NAMALWA (cell line): ENCODE data around the gene LDB3.

Experiments used
- DNase-seq: peaks from one replicate; pipeline ENCODE4 v3.0.0-alpha.2; 2015; ENCODE audit warnings: low spot score

The LDB3 gene

DNA sequence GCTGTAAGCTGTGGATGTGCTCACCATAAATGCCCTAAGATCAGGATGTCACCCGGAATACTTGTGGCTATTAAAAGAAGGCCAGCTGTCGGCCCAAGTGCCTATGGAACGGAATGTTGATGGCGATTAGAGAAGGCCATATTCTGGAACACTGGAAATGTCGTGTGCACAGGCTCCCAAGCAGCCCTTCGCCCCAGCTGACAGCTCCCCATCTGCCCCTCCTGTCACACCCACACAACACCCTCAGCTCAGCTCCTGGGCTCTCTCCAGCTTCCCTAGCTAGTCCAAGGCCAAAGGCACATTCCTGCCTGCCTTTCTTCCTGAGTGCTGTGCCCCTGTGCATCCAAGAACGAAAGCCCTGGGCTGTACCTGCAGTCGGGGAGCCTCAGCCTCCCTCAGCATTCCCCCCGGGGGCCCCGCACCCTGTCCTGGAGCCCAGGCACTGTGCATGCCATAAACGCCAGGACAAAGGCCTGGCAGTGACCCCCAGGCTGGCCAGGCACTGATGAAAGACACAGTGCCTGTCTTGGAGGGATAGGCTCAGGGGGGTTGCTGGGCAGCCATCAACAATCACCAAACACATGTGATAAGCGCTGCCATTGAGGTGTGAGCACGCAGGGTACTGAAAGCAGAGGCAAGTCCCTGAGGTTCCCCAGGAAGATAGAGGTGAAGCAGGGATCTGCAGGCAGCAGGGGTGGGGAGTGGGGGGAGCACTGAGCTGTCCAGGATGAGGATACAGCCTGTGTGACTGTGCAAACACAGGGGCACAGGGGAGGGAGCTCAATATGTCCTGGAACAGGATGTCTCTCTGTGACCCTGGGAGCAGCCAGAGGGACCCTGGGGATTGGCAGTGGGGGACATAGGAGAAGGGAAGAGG lies 3.7 kb upstream of the LDB3 start:
- DNase-seq, result no peak

DNA sequence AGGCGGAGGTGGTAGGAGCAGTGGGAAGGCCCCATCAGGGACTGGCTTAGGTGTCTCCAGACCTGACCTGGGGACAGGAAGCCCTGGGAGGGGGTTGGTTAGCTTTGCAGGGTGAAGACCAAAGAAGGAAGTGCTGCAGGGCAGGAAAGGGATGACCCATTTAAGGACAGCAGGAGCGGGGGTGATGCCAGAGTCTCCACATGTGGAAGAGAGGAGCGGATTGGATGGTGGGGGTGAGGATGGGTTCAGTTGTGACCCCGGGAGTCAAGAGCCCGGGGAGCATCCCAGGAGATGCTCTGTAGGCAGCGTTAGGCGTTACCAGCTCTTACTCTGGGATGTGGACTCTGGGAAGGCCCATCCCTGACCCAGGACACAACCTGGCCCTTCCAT lies 3.1 kb upstream of the LDB3 start:
- DNase-seq, result no peak

DNA sequence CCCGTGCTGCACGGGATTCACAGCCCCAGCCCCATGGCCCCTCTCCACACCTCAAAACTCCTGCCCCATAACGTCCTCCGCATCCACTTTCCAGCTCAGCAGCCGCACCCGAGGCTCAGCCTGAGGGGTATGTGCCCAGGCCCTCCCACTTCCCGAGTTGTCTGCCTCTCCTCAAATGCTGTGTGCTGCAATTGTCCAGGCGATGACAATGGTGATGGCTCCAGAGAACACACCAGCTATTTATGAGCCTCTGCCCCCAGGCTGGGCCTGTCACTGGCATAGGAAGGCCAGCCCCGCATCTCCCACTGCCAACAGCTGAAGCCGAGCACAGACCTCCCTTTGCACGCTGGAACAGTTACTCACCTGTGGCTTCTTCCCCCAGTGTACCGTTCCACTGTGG lies 2.4 kb upstream of the LDB3 start:
- DNase-seq, result no peak

DNA sequence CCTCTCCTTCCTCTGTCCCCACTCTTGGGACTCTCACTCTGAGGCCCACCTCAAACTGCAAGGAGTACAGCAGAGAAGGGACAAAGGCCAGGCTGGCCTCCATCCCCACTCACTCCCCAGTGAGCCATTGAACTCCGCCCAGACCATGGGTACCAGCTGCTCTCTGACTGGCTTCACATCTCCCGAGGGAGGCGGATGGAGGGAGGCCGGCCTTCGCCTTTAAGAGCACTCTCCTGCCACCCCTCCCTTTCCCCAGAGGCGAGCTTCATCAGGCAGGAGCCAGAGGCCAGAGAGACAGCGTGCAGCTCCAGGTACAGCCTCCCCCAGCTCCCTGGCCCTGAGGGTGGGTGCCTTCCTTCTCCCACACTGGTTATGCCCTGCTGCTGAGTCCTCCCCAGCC lies 1.8 kb upstream of the LDB3 start:
- no peak for DNase-seq

DNA sequence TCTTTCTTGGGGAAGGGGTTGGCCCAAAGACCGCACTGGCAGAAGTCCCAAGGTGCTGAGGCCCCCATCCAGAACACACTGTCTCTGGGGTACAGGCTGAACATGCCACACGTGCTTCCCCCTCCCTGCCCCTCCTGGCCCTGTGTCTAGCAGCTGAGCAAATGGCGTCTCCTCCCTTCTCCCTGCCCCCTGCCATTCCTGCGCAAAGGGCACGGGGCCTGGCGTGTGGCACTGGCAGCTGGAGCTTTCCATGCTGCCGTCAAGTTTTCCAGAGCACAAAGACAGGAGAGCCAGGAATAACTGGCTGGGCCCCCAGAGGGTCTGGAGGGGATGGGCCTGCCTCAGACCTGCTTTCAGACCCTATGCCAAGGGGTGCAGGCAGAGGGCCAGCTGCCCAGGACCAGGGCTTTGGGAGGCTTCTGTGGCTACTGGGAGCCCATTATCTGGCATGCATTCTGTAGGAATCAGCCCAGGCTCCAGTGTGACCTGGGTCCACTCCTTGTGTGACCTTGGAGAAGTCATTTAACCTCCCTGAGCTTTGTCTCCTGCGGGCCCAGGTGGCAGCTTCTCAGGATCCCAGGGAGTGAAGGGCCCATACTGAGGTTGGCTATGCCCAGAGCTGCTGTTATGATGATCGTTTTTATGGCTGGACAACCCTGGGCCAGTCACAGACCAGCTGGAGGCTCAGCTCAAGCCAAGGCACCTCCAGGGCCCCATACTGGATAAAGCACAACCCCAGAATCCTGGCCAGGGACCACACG lies 710 bp upstream of the LDB3 start:
- DNase-seq, result no peak

DNA sequence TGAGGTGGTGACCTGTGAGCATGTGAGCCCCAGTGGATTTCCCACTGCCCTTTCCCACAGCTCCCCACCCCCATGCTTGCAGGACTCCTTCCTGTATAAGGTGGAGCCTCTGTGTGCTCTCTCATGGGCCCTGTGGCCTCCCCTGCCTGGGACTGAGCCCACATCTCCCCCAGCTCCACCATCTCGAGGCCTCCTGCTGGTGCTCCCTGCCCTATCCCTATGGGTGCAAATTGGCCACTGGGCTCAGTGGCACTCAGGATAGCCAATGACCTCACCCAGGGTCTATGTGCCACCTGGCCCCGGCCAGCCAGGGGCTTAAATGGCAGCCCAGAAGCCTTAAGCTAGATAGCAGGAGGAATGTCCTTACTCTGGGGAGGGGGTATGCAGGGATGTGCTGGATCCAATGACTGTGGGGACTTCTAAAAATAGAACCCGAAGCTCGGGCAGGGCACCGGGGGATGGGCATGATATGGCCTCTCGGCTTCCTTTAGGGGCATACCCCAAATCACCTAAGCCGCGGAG lies 2.0 kb downstream of the LDB3 start:
- DNase-seq, result no peak

DNA sequence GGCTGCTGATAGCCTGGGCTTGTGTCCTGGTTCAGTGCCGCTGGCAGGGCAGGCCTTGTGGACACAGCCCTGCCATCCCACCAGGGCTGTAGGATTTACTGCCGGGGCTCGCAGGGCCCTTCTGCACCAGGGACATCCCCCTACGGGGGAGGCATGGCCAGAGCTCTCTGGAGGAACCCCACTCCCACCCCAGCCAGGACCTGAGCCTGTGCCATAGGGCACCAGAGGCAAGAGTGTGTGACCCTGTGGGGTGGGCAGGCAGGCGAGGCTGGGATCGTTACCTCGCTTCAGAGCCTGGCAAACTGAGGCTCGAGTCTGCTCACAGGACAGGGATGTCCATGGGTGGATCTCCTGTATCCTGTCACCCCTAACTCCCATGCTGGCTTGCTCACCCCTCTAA lies 2.6 kb downstream of the LDB3 start:
- no peak for DNase-seq

DNA sequence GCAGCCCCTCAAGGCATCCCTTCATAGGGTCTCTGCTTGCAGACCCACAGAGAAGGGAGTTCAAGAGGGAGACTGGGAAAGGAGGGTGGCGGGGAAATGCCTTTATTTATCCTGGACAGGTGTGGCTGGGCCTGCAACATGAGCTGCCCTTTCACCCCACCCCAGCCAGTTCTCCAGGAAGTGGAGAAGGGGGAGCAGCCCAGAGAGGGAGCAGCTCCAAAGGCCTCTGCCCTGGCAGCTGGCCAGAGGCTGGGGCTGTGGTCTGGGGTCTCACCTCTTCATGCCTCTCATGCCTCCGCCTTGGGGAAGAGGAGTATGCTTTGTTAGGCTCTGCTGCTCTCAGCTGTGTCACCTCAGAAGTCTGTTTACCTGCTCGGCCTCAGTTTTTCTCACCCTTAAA lies 3.1 kb downstream of the LDB3 start:
- DNase-seq, result no peak

DNA sequence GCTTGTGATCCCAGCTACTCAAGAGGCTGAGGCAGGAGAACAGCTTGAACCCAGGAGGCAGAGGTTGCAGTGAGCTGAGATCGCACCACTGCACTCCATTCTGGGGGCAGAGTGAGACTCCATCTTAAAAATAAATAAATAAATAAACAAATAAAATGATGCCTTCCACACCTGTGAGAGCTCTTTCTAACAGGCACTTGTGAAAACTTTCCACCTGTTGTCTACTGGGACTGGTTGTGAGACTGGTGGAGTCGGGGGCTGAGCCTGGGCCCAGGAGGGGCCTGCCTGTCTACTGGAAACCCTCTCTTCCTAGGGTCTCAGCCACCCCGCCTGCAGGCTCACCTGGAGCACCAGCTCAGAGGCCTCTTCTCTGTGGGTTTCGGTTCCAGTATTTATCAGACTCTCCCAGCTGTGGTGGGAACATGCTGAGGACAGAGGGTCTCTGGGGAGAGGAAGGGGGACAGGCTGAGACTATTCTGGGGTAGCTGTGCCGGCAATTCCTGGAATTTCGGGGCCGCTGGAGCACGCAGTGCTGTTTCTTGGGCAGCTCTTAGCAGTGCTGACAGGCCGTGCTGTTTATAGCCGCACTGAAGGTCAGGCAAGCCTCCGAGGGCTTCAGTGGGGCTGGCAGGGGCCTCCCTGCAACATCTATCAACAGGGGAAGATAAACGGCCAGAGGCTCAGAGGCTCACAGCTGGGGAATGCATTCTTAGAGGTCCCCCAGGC lies 3.8 kb downstream of the LDB3 start:
- DNase-seq, result peak; percentile 62

DNA sequence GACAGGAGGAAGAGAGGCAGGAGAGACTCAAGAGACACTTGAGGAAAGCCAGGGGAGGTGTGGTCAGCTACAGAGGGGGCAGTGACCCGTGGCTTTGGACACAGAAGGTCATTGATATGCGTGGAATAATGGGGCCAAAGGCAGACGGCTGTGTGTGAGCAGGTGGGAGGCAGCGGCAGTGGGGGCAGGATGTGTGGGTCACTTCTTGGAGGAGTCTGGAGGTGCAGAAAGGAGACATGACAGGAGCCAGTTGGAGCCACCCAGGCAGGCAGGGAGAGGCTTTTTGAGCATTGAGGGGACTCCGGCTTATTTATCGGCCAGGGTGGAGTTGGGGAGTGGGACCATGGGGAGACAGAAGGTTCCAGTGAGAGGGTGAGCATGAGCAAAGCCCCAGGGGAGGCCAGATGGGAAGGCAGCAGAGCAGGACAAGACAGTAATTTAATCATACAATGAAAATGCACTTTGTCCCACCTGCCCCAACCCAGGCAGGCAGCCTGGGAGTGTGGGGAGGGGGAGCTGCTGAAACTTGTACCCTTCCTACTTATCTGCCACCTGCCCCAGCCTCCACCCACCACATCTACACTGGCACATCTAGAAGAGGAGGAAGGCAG lies 5.0 kb downstream of the LDB3 start:
- peak; percentile 51 for DNase-seq

DNA sequence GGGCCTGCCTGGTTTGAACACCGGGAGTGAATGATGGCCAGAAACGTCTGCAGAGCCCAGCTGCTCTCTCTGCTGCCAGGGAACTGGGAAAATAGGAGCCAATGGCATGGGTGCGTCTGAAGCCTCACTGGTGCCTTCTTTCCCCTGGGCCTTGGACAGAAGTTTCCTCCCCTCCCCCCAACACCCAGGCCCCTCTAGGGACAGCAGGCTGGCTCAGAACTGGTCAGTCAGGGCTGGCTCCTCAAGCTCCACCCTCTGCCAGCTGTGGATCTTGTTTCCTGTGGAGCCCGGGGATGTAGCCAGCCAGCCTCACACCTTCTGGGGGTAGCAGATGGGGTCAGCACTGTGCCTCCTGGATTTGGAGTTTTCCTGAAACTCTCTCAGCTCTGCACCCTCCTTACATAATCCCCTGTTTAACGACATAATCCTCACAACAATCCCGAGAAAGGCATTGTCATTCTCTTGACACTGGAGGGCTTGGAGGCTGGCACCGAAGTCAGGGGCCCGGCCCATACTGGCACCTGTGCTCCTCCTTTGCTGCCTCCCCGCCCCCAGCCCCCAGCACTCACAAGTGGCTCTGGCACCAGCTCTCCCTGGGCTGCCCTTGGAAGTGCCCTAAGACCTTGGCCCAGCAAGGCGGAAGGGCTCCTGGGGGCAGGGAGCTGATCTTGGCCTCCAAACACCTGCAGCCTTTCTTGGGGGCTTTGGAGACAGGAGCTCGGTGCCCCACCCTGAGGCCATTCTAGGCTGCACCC lies 5.7 kb downstream of the LDB3 start:
- no peak for DNase-seq

DNA sequence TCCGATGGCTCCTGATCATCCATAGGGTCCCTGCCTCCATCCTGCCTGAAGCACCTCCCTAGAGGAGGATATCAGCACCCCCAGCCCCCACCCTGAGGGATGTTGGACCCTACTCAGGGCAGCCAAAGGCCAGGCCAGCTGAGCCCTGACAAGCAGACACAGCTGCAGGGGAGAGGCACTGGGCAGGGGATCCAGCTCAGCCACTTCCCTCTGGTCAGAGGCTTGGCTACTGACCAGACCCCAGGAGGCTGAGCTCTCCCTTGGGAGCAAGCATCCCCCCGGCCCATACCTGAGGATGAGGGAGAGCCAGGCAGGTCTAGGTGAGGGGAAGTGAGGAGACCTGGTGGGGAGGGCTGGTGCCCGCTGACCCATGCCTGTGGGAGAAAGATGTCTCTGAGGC lies 6.6 kb downstream of the LDB3 start:
- no peak for DNase-seq

DNA sequence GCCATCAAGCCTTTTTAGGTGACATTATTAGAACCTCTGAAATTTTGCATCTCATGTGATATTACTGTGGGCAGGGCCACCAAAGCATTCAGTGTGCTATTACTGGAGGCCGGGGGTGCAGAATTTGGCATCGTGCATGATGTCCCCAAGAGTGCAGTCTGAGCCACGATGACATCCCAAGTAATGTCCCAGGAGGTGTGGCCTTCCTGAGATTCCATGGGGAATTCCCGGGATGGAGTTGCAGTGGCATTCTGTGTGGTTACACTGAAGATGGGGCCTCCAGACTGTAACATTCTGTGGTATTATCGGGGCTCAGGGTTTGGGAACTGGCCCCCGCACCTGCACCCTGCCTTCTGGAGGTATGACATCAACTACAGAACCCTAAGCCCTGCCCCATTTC lies 9.1 kb downstream of the LDB3 start:
- DNase-seq, result no peak

DNA sequence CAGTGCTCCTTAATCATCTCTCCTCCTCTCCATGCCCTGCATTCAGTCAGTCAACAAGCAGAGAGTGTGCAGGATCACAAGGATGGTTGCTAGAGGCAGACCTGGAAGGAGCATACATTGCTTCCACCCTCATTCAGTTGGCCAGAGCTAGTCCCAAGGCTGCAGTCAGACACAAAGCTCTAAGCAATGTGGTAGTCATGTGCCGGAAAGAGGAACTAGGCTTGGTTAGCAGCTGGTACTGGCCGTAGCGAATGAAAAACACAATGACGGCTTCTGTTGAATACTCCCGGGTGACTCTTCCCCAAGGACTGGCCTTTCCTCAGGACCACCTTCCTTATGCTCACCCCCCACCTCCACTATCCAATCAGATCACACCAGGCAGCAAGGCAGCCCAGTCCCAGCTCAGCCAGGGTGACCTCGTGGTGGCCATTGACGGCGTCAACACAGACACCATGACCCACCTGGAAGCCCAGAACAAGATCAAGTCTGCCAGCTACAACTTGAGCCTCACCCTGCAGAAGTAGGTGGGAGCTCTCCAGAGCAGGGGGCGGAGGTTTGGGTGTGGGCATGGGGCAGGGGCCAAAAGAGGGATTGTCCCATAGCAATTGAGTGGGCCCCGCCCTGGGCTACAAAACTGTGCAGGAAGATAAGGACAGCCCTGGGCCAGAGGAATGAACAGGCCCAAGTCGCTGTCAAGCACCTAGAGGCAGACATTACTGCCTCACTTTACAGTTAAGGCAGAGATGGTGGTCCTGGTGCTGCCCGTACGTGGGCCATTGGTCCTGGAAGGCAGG lies 10.9 kb downstream of the LDB3 start:
- peak; percentile 52 for DNase-seq

DNA sequence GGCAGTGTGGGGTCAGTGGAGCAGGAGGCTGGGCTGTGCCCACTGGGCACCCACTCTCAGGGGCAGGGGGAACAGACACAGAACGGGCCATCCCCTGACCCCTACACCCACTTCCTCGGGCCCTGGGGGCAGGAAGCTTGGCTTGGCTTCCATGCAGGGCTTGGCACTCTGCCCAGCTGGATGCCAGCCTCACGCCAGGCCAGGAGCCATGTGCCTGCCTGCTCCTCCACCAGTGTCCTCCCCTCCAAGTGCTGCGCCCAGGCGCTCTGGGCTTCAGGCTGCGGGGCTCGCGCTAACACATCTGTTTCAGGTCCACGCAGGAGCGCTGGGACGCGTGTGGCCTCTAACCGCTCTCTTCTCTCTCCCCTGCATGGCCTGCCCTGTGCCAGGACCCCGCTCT lies 12.7 kb downstream of the LDB3 start:
- DNase-seq, result no peak

DNA sequence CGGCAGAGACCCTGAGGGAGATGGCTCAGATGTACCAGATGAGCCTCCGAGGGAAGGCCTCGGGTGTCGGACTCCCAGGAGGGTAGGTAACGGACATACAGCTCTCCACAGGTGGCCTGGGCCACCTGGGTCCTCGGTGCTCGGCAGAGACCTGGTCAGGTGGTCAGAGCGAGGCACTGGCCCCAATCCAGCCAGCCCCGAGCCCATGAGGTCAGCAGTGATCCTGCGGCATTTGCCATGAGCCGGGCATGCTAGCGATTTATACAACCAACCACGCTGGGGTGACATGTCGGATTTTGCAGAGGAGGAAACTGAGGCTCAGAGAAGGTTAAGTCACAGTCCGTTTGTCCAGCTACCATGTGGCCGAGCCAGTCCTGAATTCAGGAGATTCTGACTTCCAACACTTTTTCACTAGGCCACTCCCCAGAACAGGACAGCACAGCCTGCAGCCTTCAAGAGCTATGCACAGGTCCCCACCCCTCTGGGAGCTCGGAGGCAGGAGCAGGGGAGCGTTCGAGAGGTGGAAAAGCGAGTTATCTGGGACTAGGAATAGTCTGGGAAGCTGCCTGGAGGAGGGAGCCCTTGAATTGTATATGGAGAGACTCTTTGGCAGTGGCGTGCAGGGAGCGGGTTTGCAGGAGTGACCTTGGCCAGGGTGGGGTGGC lies 13.5 kb downstream of the LDB3 start:
- DNase-seq, result no peak

DNA sequence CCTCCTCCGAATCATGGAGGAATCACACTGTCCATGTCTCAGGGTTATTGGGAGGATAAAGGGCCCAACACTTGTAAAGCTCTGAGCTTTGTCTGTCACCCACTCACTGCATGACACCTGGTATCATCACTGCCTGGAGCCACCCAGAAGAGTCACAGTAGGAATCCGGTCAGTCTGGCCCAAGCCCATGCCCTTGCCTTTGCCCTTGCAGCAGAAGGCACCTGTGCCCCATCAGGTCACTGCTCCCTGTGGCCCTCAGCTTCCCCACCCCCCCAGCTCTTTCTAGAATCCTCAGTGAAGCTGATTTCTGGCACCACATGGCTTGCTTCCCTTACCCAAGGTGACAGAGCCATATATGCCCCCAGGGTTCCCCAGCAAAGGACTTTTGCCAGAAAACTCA lies 14.4 kb downstream of the LDB3 start:
- no peak for DNase-seq

DNA sequence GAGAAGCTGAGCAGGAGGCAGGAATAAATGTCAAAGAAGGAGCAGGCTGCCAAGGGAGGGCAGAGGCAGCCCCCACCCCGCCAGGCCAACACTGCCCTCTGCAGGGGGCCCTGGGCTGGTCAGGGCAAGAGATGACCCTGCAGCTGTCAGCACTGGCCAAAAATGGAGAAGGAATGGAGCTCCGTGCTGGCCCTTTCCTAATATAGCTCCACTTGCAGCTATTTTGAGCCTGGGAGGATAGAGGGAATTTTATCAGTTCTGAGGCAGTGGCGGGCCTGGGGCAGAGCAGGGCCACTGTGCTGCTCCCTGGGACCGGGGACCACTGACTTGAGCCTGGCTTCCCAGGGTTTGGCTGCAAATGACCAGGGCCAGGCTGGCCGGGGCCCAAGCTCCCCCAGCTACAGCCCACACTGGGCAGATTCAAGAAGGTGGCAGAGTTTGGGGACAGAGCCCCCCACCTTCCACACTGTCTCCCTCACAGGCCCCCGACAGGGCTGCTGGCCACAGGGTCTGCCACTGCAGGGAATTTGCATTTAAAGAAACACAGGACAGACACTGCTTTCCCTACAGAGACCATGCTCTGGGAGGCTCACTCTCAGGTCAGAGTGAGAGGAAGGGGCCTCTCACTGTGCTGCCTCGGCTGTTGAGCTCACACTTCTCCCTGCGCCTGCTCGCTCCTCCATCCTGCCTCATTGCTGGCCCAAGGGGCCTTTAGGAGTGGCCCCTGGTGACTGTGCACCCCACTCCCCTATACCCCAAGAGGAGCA lies 16.2 kb downstream of the LDB3 start:
- DNase-seq, result no peak

DNA sequence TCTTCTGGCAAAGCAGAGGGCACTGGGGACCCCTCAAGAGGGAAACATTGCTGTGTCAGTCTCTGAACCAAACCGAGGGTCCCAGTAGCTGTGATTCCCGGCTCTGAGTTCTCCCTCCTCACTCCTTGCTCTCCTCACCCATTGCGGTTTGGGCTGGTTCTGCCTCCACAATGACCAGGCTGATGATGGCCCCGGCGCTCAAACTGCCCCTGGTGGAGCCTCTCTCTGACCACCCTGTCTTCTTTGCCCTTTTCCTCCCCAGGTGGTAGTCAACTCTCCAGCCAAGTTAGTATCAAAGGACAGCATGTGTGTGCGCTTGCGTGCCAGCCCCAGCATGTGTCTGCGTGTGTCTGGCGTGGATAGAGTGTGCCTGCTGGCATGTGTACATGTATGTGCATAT lies 17.1 kb downstream of the LDB3 start:
- no peak for DNase-seq
